ENCODE results near the gene PDZD2.

DNA sequence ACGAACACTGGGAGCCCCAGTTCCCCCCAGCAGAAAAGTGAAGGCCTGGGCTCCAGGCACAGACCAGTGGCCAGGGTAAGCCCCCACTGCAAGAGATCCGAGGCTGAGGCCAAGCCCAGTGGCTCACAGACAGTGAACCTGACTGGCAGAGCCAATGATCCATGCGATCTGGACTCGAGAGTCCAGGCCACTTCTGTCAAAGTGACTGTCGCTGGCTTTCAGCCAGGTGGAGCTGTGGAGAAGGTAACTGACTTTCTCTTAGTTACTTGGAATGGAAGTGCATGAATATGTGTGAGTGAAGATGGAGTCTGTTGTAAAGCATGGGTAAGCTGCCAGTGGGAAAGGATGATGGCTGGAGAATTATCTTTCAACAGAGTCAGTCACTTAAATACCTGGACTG, 435.5 kb downstream of the PDZD2 start:
- TF ChIP-seq, protein P1, sequence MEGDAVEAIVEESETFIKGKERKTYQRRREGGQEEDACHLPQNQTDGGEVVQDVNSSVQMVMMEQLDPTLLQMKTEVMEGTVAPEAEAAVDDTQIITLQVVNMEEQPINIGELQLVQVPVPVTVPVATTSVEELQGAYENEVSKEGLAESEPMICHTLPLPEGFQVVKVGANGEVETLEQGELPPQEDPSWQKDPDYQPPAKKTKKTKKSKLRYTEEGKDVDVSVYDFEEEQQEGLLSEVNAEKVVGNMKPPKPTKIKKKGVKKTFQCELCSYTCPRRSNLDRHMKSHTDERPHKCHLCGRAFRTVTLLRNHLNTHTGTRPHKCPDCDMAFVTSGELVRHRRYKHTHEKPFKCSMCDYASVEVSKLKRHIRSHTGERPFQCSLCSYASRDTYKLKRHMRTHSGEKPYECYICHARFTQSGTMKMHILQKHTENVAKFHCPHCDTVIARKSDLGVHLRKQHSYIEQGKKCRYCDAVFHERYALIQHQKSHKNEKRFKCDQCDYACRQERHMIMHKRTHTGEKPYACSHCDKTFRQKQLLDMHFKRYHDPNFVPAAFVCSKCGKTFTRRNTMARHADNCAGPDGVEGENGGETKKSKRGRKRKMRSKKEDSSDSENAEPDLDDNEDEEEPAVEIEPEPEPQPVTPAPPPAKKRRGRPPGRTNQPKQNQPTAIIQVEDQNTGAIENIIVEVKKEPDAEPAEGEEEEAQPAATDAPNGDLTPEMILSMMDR (IDR thresholded peaks at IDR 0.05 in 4 of 5, conservative IDR thresholded peaks at IDR 0.05 in 1 of 5): no peak
- no peak for TF ChIP-seq POLR2A (IDR thresholded peaks at IDR 0.05)

Measured in gastrocnemius medialis (tissue), 4 donors.